ENCODE results near the gene NF1.

Gene NF1

GRCh38 chr17:31412511-31412910, 317.7 kb downstream of the NF1 start:
- no peak for DNase-seq

GRCh38 chr17:31413081-31413799, 318.5 kb downstream of the NF1 start:
- no peak for DNase-seq

- no peak for DNase-seq
Observed at GRCh38 chr17:31413874-31414549, 319.2 kb downstream of the NF1 start.

GRCh38 chr17:31414550-31414918, 319.8 kb downstream of the NF1 start:
- no peak for DNase-seq

- no peak for DNase-seq
Observed at GRCh38 chr17:31415004-31415454, 320.3 kb downstream of the NF1 start.

GRCh38 chr17:31415640-31416502, 321.1 kb downstream of the NF1 start:
- no peak for DNase-seq

- DNase-seq = no peak
Observed at GRCh38 chr17:31416503-31416923, 321.7 kb downstream of the NF1 start.

- DNase-seq = no peak
Observed at GRCh38 chr17:31417051-31417792, 322.4 kb downstream of the NF1 start.

- no peak for DNase-seq
Observed at GRCh38 chr17:31418773-31419350, 324.1 kb downstream of the NF1 start.

- DNase-seq = no peak
Observed at GRCh38 chr17:31422443-31422842, 327.7 kb downstream of the NF1 start.

- DNase-seq = no peak
Observed at GRCh38 chr17:31424944-31425281, 330.1 kb downstream of the NF1 start.

GRCh38 chr17:31425282-31426040, 330.7 kb downstream of the NF1 start:
- DNase-seq = no peak
